Gastroesophageal sphincter (tissue), 4 donors: ENCODE measurements around the gene PRR23C. TPM values are rescaled to one million over a fixed set of nuclear protein-coding genes. Genes with fewer than 3 reads are reported as not detected.
A peak's percentile ranks its signal among the peaks of the same experiment; 100 is the strongest.

Experiments
- ATAC-seq: fragments of 150-250 bp; one replicate; pipeline ENCODE4 v1.9.1; 2016; ENCODE audit warnings: mild to moderate bottlenecking, moderate library complexity
- H3K27ac ChIP-seq, 4 donors: fragments of 200-600 bp; sonication (generic) in 3 of 4; 1 replicate in 3 of 4; 2 replicates in 1 of 4; pipeline ENCODE4 v1.5.1; 2016 to 2019
- H3K27me3 ChIP-seq: fragments of 200-600 bp; sonication (generic); one replicate; pipeline ENCODE4 v1.5.1; 2019
- H3K36me3 ChIP-seq, 2 donors: fragments of 200-600 bp; sonication (generic); one replicate each; pipeline ENCODE4 v1.5.1; 2019; ENCODE audit warnings: control low read depth in 1 of 2
- H3K4me1 ChIP-seq, 3 donors: fragments of 200-600 bp; sonication (generic); 1 replicate in 2 of 3; 2 replicates in 1 of 3; pipeline ENCODE4 v1.5.1; 2016 to 2019; ENCODE audit warnings: control low read depth in 2 of 3
- H3K4me3 ChIP-seq, 2 donors: fragments of 200-600 bp; sonication (generic); one replicate each; pipeline ENCODE4 v1.5.1; 2019; ENCODE audit warnings: mild to moderate bottlenecking in 1 of 2, moderate library complexity in 1 of 2
- H3K9me3 ChIP-seq, 3 donors: fragments of 200-600 bp; sonication (generic); one replicate each; pipeline ENCODE4 v1.5.1; 2017 to 2019; ENCODE audit warnings: control low read depth in 2 of 3
- CTCF ChIP-seq, 4 experiments: fragments of 200-600 bp in 2 of 4; fragments of 450-650 bp in 2 of 4; sonication (generic) in 1 of 4; IDR thresholded peaks; one replicate each; pipeline ENCODE4 v1.5.1; 2017 to 2019; ENCODE audit warnings: antibody characterized with exemption in 4 of 4, mild to moderate bottlenecking in 2 of 4, moderate library complexity in 2 of 4
- EP300 ChIP-seq: sonication (generic); formaldehyde crosslinking; IDR thresholded peaks from one replicate; pipeline ENCODE4 v1.6.1; 2017; ENCODE audit warnings: antibody characterized with exemption, mild to moderate bottlenecking
- POLR2A ChIP-seq, 2 donors: fragments of 450-650 bp; IDR thresholded peaks; one replicate each; pipeline ENCODE4 v1.6.1; 2017; ENCODE audit warnings: antibody characterized with exemption in 2 of 2, mild to moderate bottlenecking in 2 of 2, moderate library complexity in 1 of 2
- POLR2AphosphoS5 ChIP-seq: sonication (generic); formaldehyde crosslinking; IDR thresholded peaks from one replicate; pipeline ENCODE4 v1.6.1; 2017; ENCODE audit warnings: antibody characterized with exemption
- WGBS, 2 donors: methylation state at CpG; one replicate each; pipeline ENCODE4 v1.1.5; 2018; ENCODE audit warnings: low coverage in 1 of 2; 5-methylcytosine and 5-hydroxymethylcytosine counted together
- total RNA-seq, 4 donors: library from RNA; depleted of rRNA; stranded (reverse); fragments of >200 nt; gene quantifications; one replicate each; pipeline ENCODE4 v1.1.0, GENCODE V29; 2016

PRR23C gene
- total RNA-seq, 4 donors from 2014 or later: 0.15 TPM; not detected in 3

- Histone ChIP-seq H3K4me1 (no peaks in the 10 kb centered on the region), H3K27ac (no peak overlapping the region), H3K36me3 (no peaks in the 10 kb centered on the region), H3K27me3 (peaks cover 9% of the 10 kb centered on the region), H3K4me3 (no peak overlapping the region), H3K9me3 (peaks cover 0 to 21% (median 0%) of the 10 kb centered on the region in 3 donors)
- no peak for TF ChIP-seq POLR2A (IDR thresholded peaks at IDR 0.05)
- TF ChIP-seq POLR2AphosphoS5: no peak
- no peak for TF ChIP-seq EP300
- TF ChIP-seq CTCF (IDR thresholded peaks at IDR 0.05): no peak
- no peak for ATAC-seq
- WGBS, 2 donors: 58 to 80% methylated on average over 1 to 17 of the region's 81 CpGs
Measured at GRCh38 chr3:139020036-139020867, 24.4 kb downstream of the PRR23C start.

- no peak overlapping the region for H3K4me3 ChIP-seq
- ATAC-seq: no peak
- no peaks in the 10 kb centered on the region for H3K4me1 ChIP-seq
- peaks cover 9% of the 10 kb centered on the region for H3K27me3 ChIP-seq
- H3K36me3 ChIP-seq: no peaks in the 10 kb centered on the region
- TF ChIP-seq EP300 (no peak), CTCF (IDR thresholded peaks at IDR 0.05) (no peak), POLR2AphosphoS5 (no peak), POLR2A (IDR thresholded peaks at IDR 0.05) (no peak)
- 70 to 76% methylated on average over 2 to 3 of the region's 3 CpGs for WGBS, 2 donors
- H3K9me3 ChIP-seq: peaks cover 0 to 28% (median 0%) of the 10 kb centered on the region in 3 donors
- H3K27ac ChIP-seq: no peak overlapping the region
Measured at GRCh38 chr3:139016430-139017048, 28.2 kb downstream of the PRR23C start.

- Histone ChIP-seq H3K27ac (no peak within 1 kb of the TSS), H3K4me1 (no peaks in the 10 kb centered on the region), H3K27me3 (no peaks in the 10 kb centered on the region), H3K9me3 (peaks cover 0 to 39% (median 0%) of the 10 kb centered on the region in 3 donors), H3K36me3 (no peaks in the 10 kb centered on the region), H3K4me3 (no peak within 1 kb of the TSS)
- ATAC-seq: peak; percentile 22
- 60 to 80% methylated on average over 1 to 5 of the region's 60 CpGs for WGBS, 2 donors
- no peak for TF ChIP-seq CTCF (IDR thresholded peaks at IDR 0.05)
Measured at GRCh38 chr3:139006051-139006716, 38.5 kb downstream of the PRR23C start, which contains the start of gene PRR23A. TSS of gene PRR23A (minus strand) at chr3:139006268. CDS start at chr3:139006268, 0 bp downstream.

DNA sequence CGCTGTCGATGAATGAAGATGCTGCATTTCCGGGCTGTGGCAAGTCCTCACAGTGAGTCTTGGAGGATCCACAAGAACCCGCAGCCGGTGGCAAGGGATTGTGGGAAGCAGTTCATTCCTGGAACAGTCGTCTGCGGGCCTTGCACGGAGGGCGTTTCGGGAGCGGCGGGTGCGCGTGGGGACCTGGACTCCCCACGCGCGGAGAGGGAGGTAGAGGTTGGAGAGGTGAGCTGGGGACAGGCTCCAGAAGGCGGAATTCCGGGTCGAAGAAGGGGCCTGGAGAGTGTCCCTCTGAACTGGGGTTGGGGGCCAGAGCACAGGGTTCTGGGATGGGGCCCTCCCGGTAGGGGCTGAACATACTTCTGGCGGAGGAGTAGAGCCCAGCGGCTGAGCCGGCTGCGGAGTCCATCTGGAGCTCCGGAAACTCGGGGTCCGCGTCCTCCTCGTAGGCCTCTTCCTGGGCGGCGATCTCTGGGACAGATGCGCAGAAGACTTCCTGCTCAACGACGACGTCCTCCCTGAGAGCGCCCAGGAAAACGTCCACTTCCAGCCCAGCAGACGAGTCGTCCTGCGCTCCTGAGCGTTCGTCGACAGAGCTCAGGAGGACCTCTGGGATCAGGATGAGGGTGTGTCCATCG is 39.2 kb downstream of the PRR23C start:
- ATAC-seq: no peak
- Histone ChIP-seq H3K9me3 (peaks cover 0 to 39% (median 0%) of the 10 kb centered on the region in 3 donors), H3K27ac (no peak overlapping the region), H3K27me3 (no peaks in the 10 kb centered on the region), H3K4me1 (no peaks in the 10 kb centered on the region), H3K4me3 (no peak overlapping the region), H3K36me3 (no peaks in the 10 kb centered on the region)
- TF ChIP-seq POLR2A (IDR thresholded peaks at IDR 0.05) (no peak), POLR2AphosphoS5 (no peak), CTCF (IDR thresholded peaks at IDR 0.05) (no peak), EP300 (no peak)
- 87 to 93% methylated on average over 3 to 37 of the region's 45 CpGs for WGBS, 2 donors
